KOPT-K1 (cell line): Measurements from ENCODE around the gene TASL.

Experiments used
- H3K27ac ChIP-seq: fragments of 200-600 bp; sonication (generic); 2 replicates; pipeline ENCODE4 v1.5.1; 2016; ENCODE audit warnings: antibody characterized with exemption, mild to moderate bottlenecking, low read depth, low read length; ENCODE audit not compliant: poor library complexity, severe bottlenecking
- H3K36me3 ChIP-seq: fragments of 200-600 bp; sonication (generic); 2 replicates; pipeline ENCODE4 v1.5.1; 2017; ENCODE audit warnings: antibody characterized with exemption, mild to moderate bottlenecking, low read length, moderate library complexity; ENCODE audit not compliant: insufficient read depth
- H3K9me3 ChIP-seq: fragments of 200-600 bp; sonication (generic); 2 replicates; pipeline ENCODE4 v1.5.1; 2017; ENCODE audit warnings: antibody characterized with exemption, low read length, mild to moderate bottlenecking; ENCODE audit not compliant: insufficient read depth, poor library complexity, severe bottlenecking

The TASL gene

DNA sequence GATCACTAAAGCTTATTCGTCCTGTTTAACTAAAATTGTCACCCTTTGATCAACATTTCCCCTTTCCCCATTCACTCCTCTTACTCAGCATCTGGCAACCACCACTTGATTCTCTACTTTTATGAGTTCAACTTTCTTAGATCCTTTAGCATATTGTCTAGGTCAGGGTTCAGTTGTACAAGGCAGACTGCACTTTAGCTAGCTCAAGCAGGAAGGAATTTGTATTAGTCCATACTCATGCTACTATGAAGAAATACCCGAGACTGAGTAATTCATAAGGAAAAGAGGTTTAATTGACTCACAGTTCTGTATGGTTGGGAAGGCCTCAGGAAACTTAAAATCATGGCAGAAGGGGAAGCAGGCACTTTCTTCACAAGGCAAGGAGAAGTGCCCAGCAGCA is 44.3 kb downstream of the TASL start:
- H3K27ac ChIP-seq: no peak overlapping the region
- H3K36me3 ChIP-seq: no peaks in the 10 kb centered on the region
- H3K9me3 ChIP-seq: no peaks in the 10 kb centered on the region

DNA sequence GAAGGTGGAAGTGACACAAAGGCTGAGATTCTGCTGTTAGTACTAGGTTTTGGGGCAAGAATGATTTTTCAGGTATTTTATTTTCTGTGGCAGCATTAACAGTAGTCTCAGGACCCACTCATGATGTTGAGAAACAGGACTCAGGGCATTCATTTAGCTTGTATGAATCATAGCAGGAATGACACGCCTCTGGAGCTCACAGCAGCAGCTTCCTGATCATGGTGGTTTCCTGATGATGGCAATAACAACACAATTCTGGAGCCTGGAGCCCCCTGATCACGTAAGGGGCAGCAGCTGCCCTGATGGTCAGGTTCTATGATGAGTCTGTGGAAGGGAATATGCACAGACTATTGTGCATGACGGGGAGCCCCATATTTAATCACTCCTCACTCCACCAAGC is 47.0 kb downstream of the TASL start:
- no peaks in the 10 kb centered on the region for H3K9me3 ChIP-seq
- no peaks in the 10 kb centered on the region for H3K36me3 ChIP-seq
- no peak overlapping the region for H3K27ac ChIP-seq

DNA sequence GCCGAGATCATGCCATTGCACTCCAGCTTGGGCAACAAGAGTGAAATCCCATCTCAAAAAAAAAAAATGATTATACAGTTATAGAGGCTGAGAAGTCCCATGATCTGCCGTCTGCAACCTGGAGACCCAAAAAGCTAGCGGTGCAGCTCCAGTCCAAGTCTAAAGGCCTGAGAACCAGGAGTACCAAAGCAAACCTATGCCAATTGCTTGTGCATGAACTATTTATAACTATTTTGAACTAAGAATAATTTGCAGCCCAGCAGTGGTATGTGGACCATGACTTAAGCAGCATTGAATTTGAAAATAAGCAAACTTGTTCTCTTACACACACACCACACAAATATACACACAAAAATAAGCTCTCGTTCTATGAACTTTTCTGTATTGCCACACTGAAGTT is 51.8 kb downstream of the TASL start:
- H3K9me3 ChIP-seq: no peaks in the 10 kb centered on the region
- H3K36me3 ChIP-seq: no peaks in the 10 kb centered on the region
- H3K27ac ChIP-seq: no peak overlapping the region

DNA sequence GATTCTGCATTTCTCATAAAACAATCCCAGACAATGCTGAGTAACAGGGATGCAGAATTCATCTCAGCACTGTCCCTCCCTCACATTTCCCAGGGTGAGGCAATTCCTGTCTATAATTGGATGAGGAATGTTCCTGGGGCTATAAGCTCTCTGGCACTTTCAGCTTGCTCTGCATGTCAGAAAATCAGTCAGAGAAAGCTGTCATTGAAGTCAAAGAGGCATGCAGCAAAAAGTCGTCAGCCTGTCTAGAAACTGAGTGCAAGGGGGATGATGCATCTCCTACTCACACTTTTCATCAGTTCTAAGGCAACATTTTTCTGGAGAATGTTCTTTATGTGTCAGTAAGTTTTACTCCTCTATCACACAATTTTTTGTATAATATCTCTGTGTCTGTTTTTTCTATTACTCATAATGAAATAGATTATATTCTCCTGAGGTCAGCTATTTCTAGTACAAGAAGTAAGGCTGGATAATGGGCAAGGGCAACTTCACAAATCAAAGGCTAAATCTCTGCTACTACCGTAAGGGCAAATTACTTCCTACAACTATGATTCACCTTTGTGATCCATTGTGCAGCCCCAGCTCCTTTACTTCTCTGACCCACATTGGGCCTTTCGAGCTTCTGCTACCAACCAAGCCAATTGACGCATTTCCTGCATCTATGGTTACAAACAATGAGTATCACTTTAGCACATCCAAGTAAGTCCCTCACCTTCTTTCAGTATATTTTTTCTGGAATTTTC is 56.0 kb downstream of the TASL start:
- H3K36me3 ChIP-seq: no peaks in the 10 kb centered on the region
- no peaks in the 10 kb centered on the region for H3K9me3 ChIP-seq
- H3K27ac ChIP-seq: no peak overlapping the region

DNA sequence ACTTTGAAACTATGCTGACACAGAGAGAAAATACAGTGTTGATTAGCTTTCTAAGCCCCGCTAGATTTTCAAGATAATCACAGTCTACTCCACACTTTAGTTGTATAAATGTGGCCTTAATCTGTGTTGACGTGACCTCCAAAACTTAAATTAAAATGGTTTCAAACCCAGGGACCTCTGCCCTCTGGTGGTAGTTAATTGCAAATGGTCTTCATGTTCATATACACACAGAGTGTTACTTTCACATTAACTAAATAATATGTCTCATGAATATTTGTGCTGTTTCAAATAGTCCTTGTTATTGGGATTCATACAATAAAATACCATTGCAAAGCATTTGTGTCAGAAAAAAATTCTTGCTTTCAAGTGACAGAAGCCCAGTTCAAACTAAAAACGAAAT is 64.3 kb downstream of the TASL start:
- H3K27ac ChIP-seq: no peak overlapping the region
- H3K9me3 ChIP-seq: no peaks in the 10 kb centered on the region
- no peaks in the 10 kb centered on the region for H3K36me3 ChIP-seq
